ENCODE results near the gene RIPPLY3.

DNA sequence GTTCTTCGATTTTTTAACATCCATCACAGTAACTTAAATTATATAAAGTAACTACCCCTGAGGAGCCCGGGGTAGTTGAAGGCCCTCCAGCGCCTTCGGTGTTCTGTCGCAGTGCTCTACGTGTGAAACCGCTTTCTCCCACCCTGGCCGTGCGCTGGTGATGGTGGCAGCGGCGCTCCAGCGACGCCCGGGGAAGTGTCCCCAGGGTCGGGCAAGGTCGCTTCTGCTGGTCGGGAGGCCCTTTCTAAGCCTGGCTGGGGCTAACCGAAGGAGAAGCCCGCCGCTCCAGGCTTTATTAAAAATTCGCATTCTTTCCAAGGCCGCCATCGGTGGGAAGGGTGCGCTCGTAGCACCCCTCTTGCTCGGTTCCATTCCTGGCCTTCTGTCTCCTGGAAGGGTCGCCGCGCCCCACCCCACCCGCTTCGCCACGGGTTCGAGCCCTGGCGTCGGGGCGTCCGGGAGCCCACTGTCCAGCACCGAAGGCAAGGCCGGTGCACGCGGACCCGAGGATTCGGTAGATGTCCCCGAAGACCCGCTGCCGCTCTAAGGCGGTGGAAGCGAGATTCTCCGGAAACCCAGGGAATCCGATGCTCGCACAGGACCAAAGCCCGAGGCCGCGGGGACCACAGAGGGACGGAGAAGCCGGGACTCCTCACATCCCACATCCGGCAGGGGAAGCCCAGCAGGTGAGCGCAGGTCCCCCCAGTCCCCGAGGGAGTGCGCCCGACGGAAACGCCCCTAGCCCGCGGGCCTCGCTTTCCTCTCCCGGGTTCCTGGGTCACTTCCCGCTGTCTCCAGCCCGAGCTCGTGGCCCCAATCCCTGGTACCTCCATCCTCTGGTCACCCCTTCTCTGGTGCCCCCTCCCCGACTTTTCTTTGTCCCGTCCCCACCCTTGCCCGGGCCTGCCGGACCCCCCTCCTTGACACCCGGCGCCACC, 685 bp upstream of the RIPPLY3 start:
- TF ChIP-seq, protein P1, sequence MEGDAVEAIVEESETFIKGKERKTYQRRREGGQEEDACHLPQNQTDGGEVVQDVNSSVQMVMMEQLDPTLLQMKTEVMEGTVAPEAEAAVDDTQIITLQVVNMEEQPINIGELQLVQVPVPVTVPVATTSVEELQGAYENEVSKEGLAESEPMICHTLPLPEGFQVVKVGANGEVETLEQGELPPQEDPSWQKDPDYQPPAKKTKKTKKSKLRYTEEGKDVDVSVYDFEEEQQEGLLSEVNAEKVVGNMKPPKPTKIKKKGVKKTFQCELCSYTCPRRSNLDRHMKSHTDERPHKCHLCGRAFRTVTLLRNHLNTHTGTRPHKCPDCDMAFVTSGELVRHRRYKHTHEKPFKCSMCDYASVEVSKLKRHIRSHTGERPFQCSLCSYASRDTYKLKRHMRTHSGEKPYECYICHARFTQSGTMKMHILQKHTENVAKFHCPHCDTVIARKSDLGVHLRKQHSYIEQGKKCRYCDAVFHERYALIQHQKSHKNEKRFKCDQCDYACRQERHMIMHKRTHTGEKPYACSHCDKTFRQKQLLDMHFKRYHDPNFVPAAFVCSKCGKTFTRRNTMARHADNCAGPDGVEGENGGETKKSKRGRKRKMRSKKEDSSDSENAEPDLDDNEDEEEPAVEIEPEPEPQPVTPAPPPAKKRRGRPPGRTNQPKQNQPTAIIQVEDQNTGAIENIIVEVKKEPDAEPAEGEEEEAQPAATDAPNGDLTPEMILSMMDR (optimal IDR thresholded peaks at IDR 0.05 in 1 of 3, IDR thresholded peaks at IDR 0.05 in 1 of 3, conservative IDR thresholded peaks at IDR 0.05 in 1 of 3; ENCODE audit: extremely low read depth in 1 of 3, insufficient read depth in 2 of 3, low read length in 3 of 3): no peak
- peak; percentile 75 for TF ChIP-seq EZH2 (IDR thresholded peaks at IDR 0.05; ENCODE audit: low read length)

Measured in keratinocyte (primary cell).